Endothelial cell of umbilical vein (primary cell): Measurements from ENCODE around the gene PUM2. TPM values are rescaled to one million over a fixed set of nuclear protein-coding genes. Genes with fewer than 3 reads are reported as not detected.

Experiments
- BruUV-seq: library from RNA; stranded (reverse); fragments of 400-500 nt; replicated peaks from 2 replicates; lab custom pipeline; 2021; lab: Mats Ljungman, UMichigan
- CTCF ChIA-PET: fragments of 300-600, 350-600 bp; sonication (Branson Sonifier 250); formaldehyde crosslinking; loops from one replicate; lab custom pipeline; 2021; ENCODE audit warnings: antibody characterized with exemption, inconsistent platforms; lab: Charles Lee
- POLR2A ChIA-PET: fragments of 300-600, 350-600 bp; sonication (Branson Sonifier 250); formaldehyde crosslinking; loops from one replicate; lab custom pipeline; 2021; ENCODE audit warnings: antibody characterized with exemption, inconsistent platforms; lab: Charles Lee
- DNase-seq: peaks from one replicate; pipeline ENCODE4 v3.0.0-alpha.2; 2011; ENCODE audit warnings: low read depth, low spot score
- FAIRE-seq: peaks from 2 replicates; lab custom pipeline; 2011; peaks lifted over from hg19 to GRCh38; lab: Jason Lieb, UNC
- H2AFZ ChIP-seq: 2 replicates; pipeline ENCODE4 v1.6.0; 2012; ENCODE audit warnings: low read depth, low read length, control low read depth, inconsistent platforms
- H3K27ac ChIP-seq: 2 replicates; pipeline ENCODE4 v1.5.1; 2011; ENCODE audit warnings: low read depth, mild to moderate bottlenecking, control low read depth, low read length, moderate library complexity; ENCODE audit not compliant: insufficient read depth
- H3K27me3 ChIP-seq, 2 experiments: 2 replicates each; pipeline versions ENCODE4 v1.6.0 to v1.6.1; 2011; ENCODE audit warnings: low read length in 2 of 2, mixed read lengths in 1 of 2; ENCODE audit not compliant: control insufficient read depth in 2 of 2, insufficient read depth in 2 of 2
- H3K36me3 ChIP-seq, 2 experiments: 2 replicates in 1 of 2; 3 replicates in 1 of 2; pipeline ENCODE4 v1.5.1; 2011; ENCODE audit warnings: low read length in 2 of 2, mild to moderate bottlenecking in 1 of 2, moderate library complexity in 1 of 2; ENCODE audit not compliant: control insufficient read depth in 2 of 2, insufficient read depth in 2 of 2; ENCODE audit errors: extremely low read depth in 1 of 2
- H3K4me1 ChIP-seq: 3 replicates; pipeline ENCODE4 v1.5.1; 2011; ENCODE audit warnings: mild to moderate bottlenecking, low read length; ENCODE audit not compliant: control insufficient read depth, insufficient read depth; ENCODE audit errors: extremely low read depth
- H3K4me2 ChIP-seq: 2 replicates; pipeline ENCODE4 v1.6.1; 2011; ENCODE audit warnings: low read length, control low read depth, mixed read lengths; ENCODE audit not compliant: insufficient read depth
- H3K4me3 ChIP-seq, 3 experiments: fragments of 200-600 bp in 1 of 3; sonication (generic), shearing (Covaris generic) in 1 of 3; replicated peaks in 1 of 3; 2 replicates each; pipeline ENCODE4 v1.5.1; 2011 to 2016; ENCODE audit warnings: control low read depth in 3 of 3, low read length in 3 of 3, mild to moderate bottlenecking in 2 of 3, inconsistent platforms in 1 of 3, low read depth in 1 of 3, moderate library complexity in 1 of 3; ENCODE audit not compliant: insufficient read depth in 1 of 3
- H3K79me2 ChIP-seq: 2 replicates; pipeline ENCODE4 v1.6.0; 2012; ENCODE audit warnings: low read length, inconsistent platforms; ENCODE audit not compliant: control insufficient read depth, insufficient read depth
- H3K9ac ChIP-seq: replicated peaks from 2 replicates; pipeline ENCODE3; 2011; ENCODE audit warnings: low read length, control low read depth; ENCODE audit not compliant: insufficient read depth; ENCODE audit errors: extremely low read depth
- H3K9me1 ChIP-seq: replicated peaks from 3 replicates; pipeline ENCODE4 v1.6.0; 2011; ENCODE audit warnings: mild to moderate bottlenecking, low read length; ENCODE audit not compliant: control insufficient read depth, insufficient read depth; ENCODE audit errors: extremely low read depth
- H3K9me3 ChIP-seq: replicated peaks from 2 replicates; pipeline ENCODE4 v1.5.1; 2012; ENCODE audit warnings: low read length, inconsistent platforms; ENCODE audit not compliant: control insufficient read depth, insufficient read depth
- H4K20me1 ChIP-seq: replicated peaks from 2 replicates; pipeline ENCODE3; 2011; ENCODE audit warnings: mild to moderate bottlenecking, low read length; ENCODE audit not compliant: control insufficient read depth, insufficient read depth; ENCODE audit errors: extremely low read depth
- EZH2 ChIP-seq: IDR thresholded peaks from 2 replicates; pipeline ENCODE4 v1.6.1; 2012; ENCODE audit warnings: borderline replicate concordance, low read depth, mild to moderate bottlenecking, moderate library complexity, low read length, inconsistent platforms; ENCODE audit not compliant: severe bottlenecking
- FOS ChIP-seq: IDR thresholded peaks from 2 replicates; pipeline ENCODE4 v1.6.1; 2011; ENCODE audit warnings: mild to moderate bottlenecking, low read length, moderate library complexity, borderline replicate concordance; ENCODE audit not compliant: insufficient read depth
- GATA2 ChIP-seq: IDR thresholded peaks from 2 replicates; pipeline ENCODE4 v1.7.0; 2011; ENCODE audit warnings: low read depth, mild to moderate bottlenecking, moderate library complexity, mixed read lengths, low read length; ENCODE audit not compliant: insufficient read length, insufficient read depth
- JUN ChIP-seq: IDR thresholded peaks from 2 replicates; pipeline ENCODE4 v1.6.1; 2011; ENCODE audit warnings: borderline replicate concordance, low read depth; ENCODE audit not compliant: insufficient read length, insufficient read depth
- POLR2AphosphoS5 ChIP-seq: IDR thresholded peaks from 2 replicates; pipeline ENCODE4 v1.6.1; 2012; ENCODE audit warnings: low read depth, mild to moderate bottlenecking, control low read depth, low read length, moderate library complexity; ENCODE audit not compliant: insufficient read depth
- dilution Hi-C: fragments of 300-500 bp; cut with MboI; formaldehyde crosslinking; loops from one replicate; pipeline ENCODE4 v1.15.0; 2019; ENCODE audit warnings: low sequenced_read_pairs; ENCODE audit not compliant: extremely low pct_ligation_motif_present
- intact Hi-C: fragments of 100-400 bp; cut with micrococcal nuclease; formaldehyde crosslinking; loops from one replicate; pipeline ENCODE4 v1.10.0; 2022
- polyA plus RNA-seq, 4 experiments: library from polyadenylated mRNA; depleted of rRNA in 3 of 4; stranded (reverse) in 3 of 4; unstranded in 1 of 4; fragments of >200 nt; gene quantifications; 2 replicates each; pipeline versions ENCODE4 v1.2.1 to v1.2.3, GENCODE V29; 2011 to 2012; ENCODE audit warnings: missing spikeins in 1 of 4
- total RNA-seq: library from RNA; stranded (reverse); gene quantifications from 2 replicates; pipeline ENCODE4 v1.2.3, GENCODE V29; 2021
- TF ChIP-seq, protein P1 (sequence below), 2 donors: IDR thresholded peaks; 1 replicate in 1 of 2; 2 replicates in 1 of 2; pipeline ENCODE4 v1.5.1; 2011; ENCODE audit warnings: low read length in 2 of 2, mild to moderate bottlenecking in 2 of 2, moderate library complexity in 2 of 2, control low read depth in 1 of 2, inconsistent platforms in 1 of 2, low read depth in 1 of 2; ENCODE audit not compliant: insufficient read depth in 1 of 2; ENCODE audit errors: extremely low read depth in 1 of 2

PUM2 gene
- total and polyA plus RNA-seq, 2 donors (not counting 3 experiments of a cell fraction or from before 2014, with no cell fraction given): 32.9 to 83.7 TPM

DNA sequence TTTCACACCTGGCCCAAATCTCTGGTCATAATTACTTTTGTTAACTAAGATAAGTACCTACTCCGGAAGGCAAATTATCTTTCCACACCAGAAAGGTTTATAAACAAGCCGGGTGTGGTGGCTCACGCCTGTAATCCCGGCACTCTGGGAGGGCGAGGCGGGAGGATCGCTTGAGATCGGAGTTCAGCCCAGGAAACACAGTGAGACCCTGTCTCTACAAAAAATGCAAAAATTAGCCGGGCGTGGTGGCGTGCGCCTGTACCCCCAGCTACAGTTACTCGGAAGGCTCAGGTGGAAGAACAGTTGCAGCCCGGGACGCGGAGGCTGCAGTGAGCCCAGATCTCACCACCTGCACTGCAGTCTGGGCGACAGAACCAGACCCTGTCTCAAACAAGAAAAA, 2.1 kb downstream of the PUM2 start:
- no peak for FAIRE-seq
- dilution Hi-C loops (no loop called here), intact Hi-C loops (no loop called here)
- DNase-seq: no peak
- no peaks in the 10 kb centered on the region for H3K9me3 ChIP-seq
- peak overlapping the region in 2 of 3 experiments; percentile 6 to 100 for H3K4me3 ChIP-seq
- H2AFZ ChIP-seq: no peak overlapping the region
- H3K27me3 ChIP-seq: no peaks in the 10 kb centered on the region
- ChIA-PET CTCF (interaction anchor here (1.9 kb wide), 1 partner anchor 22 kb away, joined by 9 read pairs; no protein-coding TSS in a partner anchor), POLR2A (no interaction called here)
- H3K4me1 ChIP-seq: peaks cover 31% of the 10 kb centered on the region
- H4K20me1 ChIP-seq: peaks cover 17% of the 10 kb centered on the region
- H3K4me2 ChIP-seq: peak overlapping the region; percentile 99
- no peak overlapping the region for H3K27ac ChIP-seq
- TF ChIP-seq POLR2AphosphoS5: no peak
- peaks cover 0 to 3% of the 10 kb centered on the region in 2 experiments for H3K36me3 ChIP-seq
- peak overlapping the region; percentile 18 for H3K9ac ChIP-seq
- H3K79me2 ChIP-seq: peaks cover 69% of the 10 kb centered on the region
- BruUV-seq: no TSS peak
- no peaks in the 10 kb centered on the region for H3K9me1 ChIP-seq

- Histone ChIP-seq H3K4me1 (peaks cover 28% of the 10 kb centered on the region), H3K9me1 (no peaks in the 10 kb centered on the region), H3K4me3 (no peak overlapping the region), H3K9ac (no peak overlapping the region), H3K79me2 (peaks cover 87% of the 10 kb centered on the region), H4K20me1 (peaks cover 23% of the 10 kb centered on the region), H3K27ac (no peak overlapping the region), H3K4me2 (peak overlapping the region; percentile 65), H2AFZ (no peak overlapping the region), H3K27me3 (no peaks in the 10 kb centered on the region), H3K36me3 (peaks cover 0 to 3% of the 10 kb centered on the region in 2 experiments), H3K9me3 (no peaks in the 10 kb centered on the region)
- DNase-seq: no peak
- ChIA-PET CTCF (interaction anchor here (1.2 to 1.7 kb wide), 3 partner anchors 9 to 20 kb away, joined by 4 to 10 read pairs (median 5); no protein-coding TSS in a partner anchor), POLR2A (no interaction called here)
- no peak for FAIRE-seq
- BruUV-seq: no TSS peak
- intact Hi-C loops: no loop called here
- dilution Hi-C loops: no loop called here
- TF ChIP-seq, protein P1, sequence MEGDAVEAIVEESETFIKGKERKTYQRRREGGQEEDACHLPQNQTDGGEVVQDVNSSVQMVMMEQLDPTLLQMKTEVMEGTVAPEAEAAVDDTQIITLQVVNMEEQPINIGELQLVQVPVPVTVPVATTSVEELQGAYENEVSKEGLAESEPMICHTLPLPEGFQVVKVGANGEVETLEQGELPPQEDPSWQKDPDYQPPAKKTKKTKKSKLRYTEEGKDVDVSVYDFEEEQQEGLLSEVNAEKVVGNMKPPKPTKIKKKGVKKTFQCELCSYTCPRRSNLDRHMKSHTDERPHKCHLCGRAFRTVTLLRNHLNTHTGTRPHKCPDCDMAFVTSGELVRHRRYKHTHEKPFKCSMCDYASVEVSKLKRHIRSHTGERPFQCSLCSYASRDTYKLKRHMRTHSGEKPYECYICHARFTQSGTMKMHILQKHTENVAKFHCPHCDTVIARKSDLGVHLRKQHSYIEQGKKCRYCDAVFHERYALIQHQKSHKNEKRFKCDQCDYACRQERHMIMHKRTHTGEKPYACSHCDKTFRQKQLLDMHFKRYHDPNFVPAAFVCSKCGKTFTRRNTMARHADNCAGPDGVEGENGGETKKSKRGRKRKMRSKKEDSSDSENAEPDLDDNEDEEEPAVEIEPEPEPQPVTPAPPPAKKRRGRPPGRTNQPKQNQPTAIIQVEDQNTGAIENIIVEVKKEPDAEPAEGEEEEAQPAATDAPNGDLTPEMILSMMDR (IDR thresholded peaks at IDR 0.05; ENCODE audit: extremely low read depth in 1 of 2, insufficient read depth in 1 of 2, low read depth in 1 of 2, low read length in 2 of 2): no peak
- no peak for TF ChIP-seq JUN
- TF ChIP-seq FOS: no peak
- no peak for TF ChIP-seq EZH2
- no peak for TF ChIP-seq GATA2
Observed at GRCh38 chr2:20346565-20347381, 3.9 kb downstream of the PUM2 start.
